ENCODE results near the gene TULP1.

The TULP1 gene

GRCh38 chr6:35511562-35511941, 1.1 kb downstream of the TULP1 start:
- no peak overlapping the region for H3K4me3 ChIP-seq (ENCODE audit: severe bottlenecking)
- H3K4me1 ChIP-seq (ENCODE audit: insufficient read depth, poor library complexity, severe bottlenecking) = no peaks in the 10 kb centered on the region
- H3K27me3 ChIP-seq (ENCODE audit: insufficient read depth, poor library complexity, severe bottlenecking) = no peaks in the 10 kb centered on the region
- ATAC-seq (ENCODE audit: low read depth) (no peak), DNase-seq (ENCODE audit: low spot score) (no peak)
- no peaks in the 10 kb centered on the region for H3K36me3 ChIP-seq (ENCODE audit: low read depth)
- no peak overlapping the region for H3K27ac ChIP-seq (ENCODE audit: poor library complexity, severe bottlenecking)
- no peaks in the 10 kb centered on the region for H3K9me3 ChIP-seq (ENCODE audit: severe bottlenecking)
- no peak for TF ChIP-seq CTCF (IDR thresholded peaks at IDR 0.05; ENCODE audit: poor library complexity, severe bottlenecking)

DNA sequence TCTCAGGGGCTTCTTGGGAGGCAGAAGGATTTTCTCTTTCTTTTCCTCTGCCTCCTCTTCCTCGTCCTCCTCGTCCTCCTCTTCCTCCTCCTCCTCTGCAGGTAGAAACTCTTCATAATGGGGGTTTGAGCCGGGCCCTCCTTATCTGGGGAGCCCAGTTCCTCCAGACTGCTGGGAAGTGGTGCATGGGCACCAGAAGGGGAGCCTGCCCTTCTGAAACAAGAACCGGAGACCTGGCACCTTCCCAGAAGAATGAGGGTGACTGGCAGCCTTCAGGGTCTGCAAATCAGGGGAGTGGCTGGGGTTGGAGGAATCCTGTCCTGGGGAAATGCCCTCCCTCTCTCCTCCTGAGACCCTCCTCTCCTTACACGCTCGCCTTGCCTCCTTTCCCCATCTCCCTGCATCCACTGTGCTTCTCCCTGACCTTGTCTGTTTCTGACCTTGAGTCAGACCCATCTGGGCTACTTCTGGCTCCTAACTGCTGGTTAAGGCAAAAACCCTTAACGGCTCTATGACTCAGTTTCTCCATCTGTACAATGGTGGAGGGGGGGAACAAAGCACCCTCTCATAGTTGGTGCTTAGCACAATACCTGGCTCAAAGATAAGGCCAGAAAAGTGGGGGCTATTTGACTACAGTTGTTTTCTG, 1.7 kb downstream of the TULP1 start:
- Histone ChIP-seq H3K4me1 (ENCODE audit: insufficient read depth, poor library complexity, severe bottlenecking) (no peaks in the 10 kb centered on the region), H3K27me3 (ENCODE audit: insufficient read depth, poor library complexity, severe bottlenecking) (no peaks in the 10 kb centered on the region), H3K36me3 (ENCODE audit: low read depth) (no peaks in the 10 kb centered on the region), H3K9me3 (ENCODE audit: severe bottlenecking) (no peaks in the 10 kb centered on the region), H3K4me3 (ENCODE audit: severe bottlenecking) (no peak overlapping the region), H3K27ac (ENCODE audit: poor library complexity, severe bottlenecking) (no peak overlapping the region)
- ATAC-seq (ENCODE audit: low read depth) (no peak), DNase-seq (ENCODE audit: low spot score) (no peak)
- no peak for TF ChIP-seq CTCF (IDR thresholded peaks at IDR 0.05; ENCODE audit: poor library complexity, severe bottlenecking)

DNA sequence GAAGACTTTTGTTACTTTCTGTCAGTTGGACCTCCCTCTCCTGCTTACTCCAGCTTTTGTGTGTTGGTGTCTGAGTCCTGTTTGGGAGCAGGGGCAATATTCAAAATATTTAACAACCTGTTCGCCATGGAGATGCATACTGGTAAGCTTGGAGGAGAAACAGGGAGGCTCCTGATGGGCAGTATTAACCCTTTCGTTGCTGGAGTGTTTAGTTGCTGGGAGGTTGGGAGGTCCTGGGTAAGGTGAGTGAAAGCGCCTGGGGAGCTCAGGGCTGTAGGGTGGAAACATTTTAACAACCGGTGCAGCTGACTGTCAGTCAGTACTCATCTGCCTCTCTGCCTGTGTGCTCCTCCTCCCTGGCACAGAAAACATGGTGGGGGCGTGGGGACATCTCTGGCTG, 4.2 kb downstream of the TULP1 start:
- ATAC-seq (ENCODE audit: low read depth) (0 out of 3 replicates have a peak, but pooled peaks have one; percentile 15), DNase-seq (ENCODE audit: low spot score) (no peak)
- TF ChIP-seq CTCF (IDR thresholded peaks at IDR 0.05; ENCODE audit: poor library complexity, severe bottlenecking) = no peak
- Histone ChIP-seq H3K9me3 (ENCODE audit: severe bottlenecking) (no peaks in the 10 kb centered on the region), H3K36me3 (ENCODE audit: low read depth) (no peaks in the 10 kb centered on the region), H3K4me1 (ENCODE audit: insufficient read depth, poor library complexity, severe bottlenecking) (no peaks in the 10 kb centered on the region), H3K4me3 (ENCODE audit: severe bottlenecking) (no peak overlapping the region), H3K27ac (ENCODE audit: poor library complexity, severe bottlenecking) (no peak overlapping the region), H3K27me3 (ENCODE audit: insufficient read depth, poor library complexity, severe bottlenecking) (no peaks in the 10 kb centered on the region)

DNA sequence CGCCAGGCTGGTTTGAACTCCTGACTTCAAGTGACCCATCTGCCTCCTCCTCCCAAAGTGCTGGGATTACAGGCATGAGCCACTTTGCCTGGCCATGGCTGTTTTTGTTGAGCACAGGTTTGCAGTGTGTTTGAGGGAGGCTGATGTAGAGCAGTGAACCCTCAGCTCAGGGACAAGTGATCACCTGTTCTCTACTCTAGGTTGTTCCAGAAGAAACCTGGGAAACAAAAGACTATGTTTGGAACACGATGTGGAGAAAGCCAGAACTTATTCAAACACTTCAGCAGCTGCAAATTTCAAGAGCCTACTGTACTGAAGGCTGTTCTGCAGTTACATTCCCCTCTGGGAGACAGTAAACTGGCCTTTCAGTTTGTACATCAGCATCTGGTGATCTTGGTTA, 4.7 kb downstream of the TULP1 start:
- H3K27ac ChIP-seq (ENCODE audit: poor library complexity, severe bottlenecking) = no peak overlapping the region

More for the DNA sequence above, 4.7 kb downstream of the TULP1 start:
- DNase-seq (ENCODE audit: low spot score) (no peak), ATAC-seq (ENCODE audit: low read depth) (no peak)
- no peaks in the 10 kb centered on the region for H3K27me3 ChIP-seq (ENCODE audit: insufficient read depth, poor library complexity, severe bottlenecking)
- H3K9me3 ChIP-seq (ENCODE audit: severe bottlenecking) = no peaks in the 10 kb centered on the region
- no peaks in the 10 kb centered on the region for H3K4me1 ChIP-seq (ENCODE audit: insufficient read depth, poor library complexity, severe bottlenecking)
- H3K4me3 ChIP-seq (ENCODE audit: severe bottlenecking) = no peak overlapping the region
- no peaks in the 10 kb centered on the region for H3K36me3 ChIP-seq (ENCODE audit: low read depth)
- TF ChIP-seq CTCF (IDR thresholded peaks at IDR 0.05; ENCODE audit: poor library complexity, severe bottlenecking) = no peak
